Measurements from ENCODE around the gene RASSF6. TPM values are rescaled to one million over a fixed set of nuclear protein-coding genes. Genes with fewer than 3 reads are reported as not detected.

Gene RASSF6
- total and polyA plus RNA-seq, 2 of the 8 experiments (the other 6 are each of a cell fraction or from before 2014, with no cell fraction given), result 0.03 to 0.28 TPM

GRCh38 chr4:73586666-73587065, 33.6 kb downstream of the RASSF6 start:
- no peak overlapping the region for H2AFZ ChIP-seq (ENCODE audit: low read length)
- no peak overlapping the region for H3K56ac ChIP-seq (replicated peaks; ENCODE audit: insufficient read length, low read depth, low read length)
- no peak overlapping the region for H4K8ac ChIP-seq (ENCODE audit: extremely low read depth, insufficient read depth, low read length)
- H3K9me3 ChIP-seq (ENCODE audit: insufficient read depth in 2 of 2, low read depth in 1 of 2, low read length in 1 of 2), result no peaks in the 10 kb centered on the region
- H3K27ac ChIP-seq (ENCODE audit: low read depth, low read length), result no peak overlapping the region
- H3K9ac ChIP-seq (replicated peaks in 1 of 4; ENCODE audit: extremely low read depth in 1 of 4, low read depth in 3 of 4, low read length in 3 of 4), result no peak overlapping the region
- FAIRE-seq (no peak), DNase-seq (ENCODE audit: low read depth in 1 of 2, low spot score in 2 of 2) (no peak)
- no peak overlapping the region for H4K91ac ChIP-seq (replicated peaks; ENCODE audit: insufficient read length, low read length)
- no peak overlapping the region for H2BK20ac ChIP-seq (ENCODE audit: low read length)
- H3K23me2 ChIP-seq (ENCODE audit: low read depth, low read length), result no peaks in the 10 kb centered on the region
- ChIA-PET POLR2A (ENCODE audit: partially characterized antibody) (no interaction called here), CTCF (ENCODE audit: partially characterized antibody) (interaction anchor here (0.6 to 6.7 kb wide), 6 partner anchors 8 to 140 kb away, joined by 3 to 43 read pairs (median 4); no protein-coding TSS in a partner anchor)
- H3K4me3 ChIP-seq (ENCODE audit: extremely low read depth in 1 of 4, insufficient read depth in 2 of 4, low read depth in 3 of 4, low read length in 4 of 4), result no peak overlapping the region
- H3K4ac ChIP-seq (replicated peaks; ENCODE audit: insufficient read length, low read depth, low read length), result no peak overlapping the region
- H2BK120ac ChIP-seq (replicated peaks; ENCODE audit: low read depth, low read length), result no peak overlapping the region
- H3K4me1 ChIP-seq (replicated peaks in 1 of 4; ENCODE audit: control insufficient read depth in 3 of 4, insufficient read depth in 4 of 4, low read length in 3 of 4), result peaks cover 0 to 11% (median 3%) of the 10 kb centered on the region in 4 experiments; a peak in 2 of 7 replicates
- H2BK15ac ChIP-seq (ENCODE audit: low read length), result no peak overlapping the region
- 80% methylated on average over 3 of the region's 3 CpGs; no CpG with 5 or more reads in 1 of the 2 experiments for WGBS, 2 experiments (ENCODE audit: extremely low coverage in 1 of 2, insufficient coverage in 1 of 2, insufficient read length in 1 of 2, insufficient replicate concordance in 2 of 2, low coverage in 1 of 2, low lambda C conversion rate in 2 of 2, missing lambda C conversion rate in 1 of 2)
- H4K20me1 ChIP-seq (replicated peaks in 1 of 2; ENCODE audit: control insufficient read depth in 1 of 2, insufficient read depth in 2 of 2, low read length in 2 of 2), result no peaks in the 10 kb centered on the region
- no peak overlapping the region for H2BK5ac ChIP-seq (ENCODE audit: low read depth, low read length)
- no peak overlapping the region for H3K23ac ChIP-seq (ENCODE audit: insufficient read length)
- no peaks in the 10 kb centered on the region for H3K79me2 ChIP-seq (ENCODE audit: control insufficient read depth in 1 of 2, insufficient read depth in 2 of 2, low read length in 2 of 2)
- no peak overlapping the region for H3K14ac ChIP-seq (ENCODE audit: insufficient read length)
- H2BK12ac ChIP-seq (ENCODE audit: low read depth, low read length), result peak overlapping the region; percentile 71; the same call in 1 of the 2 replicates
- H4K5ac ChIP-seq (ENCODE audit: insufficient read length, low read depth, low read length), result no peak overlapping the region
- no peak overlapping the region for H3K18ac ChIP-seq (ENCODE audit: extremely low read depth, low read length)
- H3K4me2 ChIP-seq (ENCODE audit: insufficient read depth in 1 of 2, low read depth in 2 of 2, low read length in 2 of 2), result no peak overlapping the region
- peaks cover 0 to 1% (median 0%) of the 10 kb centered on the region in 4 experiments; a peak in 1 of 7 replicates for H3K27me3 ChIP-seq (replicated peaks in 1 of 4; ENCODE audit: control insufficient read depth in 3 of 4, extremely low read depth in 1 of 4, insufficient read depth in 3 of 4, low read length in 3 of 4)
- no peaks in the 10 kb centered on the region for H3K36me3 ChIP-seq (ENCODE audit: control insufficient read depth in 2 of 4, insufficient read depth in 4 of 4, low read length in 3 of 4)
- H3K79me1 ChIP-seq (ENCODE audit: low read depth, low read length), result no peaks in the 10 kb centered on the region
- no peak overlapping the region for H2AK5ac ChIP-seq (ENCODE audit: low read depth, low read length)
- TF ChIP-seq CBX5 (IDR thresholded peaks at IDR 0.05; ENCODE audit: low read depth, low read length), result no peak
- TF ChIP-seq USF2 (IDR thresholded peaks at IDR 0.05; ENCODE audit: low read length), result no peak
- TF ChIP-seq CEBPB (IDR thresholded peaks at IDR 0.05; ENCODE audit: low read depth, low read length), result no peak
- TF ChIP-seq FOSL1 (IDR thresholded peaks at IDR 0.05; ENCODE audit: insufficient read depth, low read depth, low read length), result no peak
- no peak for TF ChIP-seq BACH1 (IDR thresholded peaks at IDR 0.05; ENCODE audit: low read length)
- no peak for TF ChIP-seq SUZ12 (IDR thresholded peaks at IDR 0.05; ENCODE audit: low read length)
- TF ChIP-seq BCL11A (IDR thresholded peaks at IDR 0.05; ENCODE audit: low read depth in 2 of 2, low read length in 2 of 2), result no peak
- no peak for TF ChIP-seq EP300 (IDR thresholded peaks at IDR 0.05; ENCODE audit: borderline replicate concordance in 1 of 2, low read depth in 2 of 2, low read length in 2 of 2)
- no peak for TF ChIP-seq SIRT6 (IDR thresholded peaks at IDR 0.05; ENCODE audit: low read length)
- TF ChIP-seq, protein P1, sequence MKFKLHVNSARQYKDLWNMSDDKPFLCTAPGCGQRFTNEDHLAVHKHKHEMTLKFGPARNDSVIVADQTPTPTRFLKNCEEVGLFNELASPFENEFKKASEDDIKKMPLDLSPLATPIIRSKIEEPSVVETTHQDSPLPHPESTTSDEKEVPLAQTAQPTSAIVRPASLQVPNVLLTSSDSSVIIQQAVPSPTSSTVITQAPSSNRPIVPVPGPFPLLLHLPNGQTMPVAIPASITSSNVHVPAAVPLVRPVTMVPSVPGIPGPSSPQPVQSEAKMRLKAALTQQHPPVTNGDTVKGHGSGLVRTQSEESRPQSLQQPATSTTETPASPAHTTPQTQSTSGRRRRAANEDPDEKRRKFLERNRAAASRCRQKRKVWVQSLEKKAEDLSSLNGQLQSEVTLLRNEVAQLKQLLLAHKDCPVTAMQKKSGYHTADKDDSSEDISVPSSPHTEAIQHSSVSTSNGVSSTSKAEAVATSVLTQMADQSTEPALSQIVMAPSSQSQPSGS (IDR thresholded peaks at IDR 0.05; ENCODE audit: low read length), result no peak
- no peak for TF ChIP-seq POU5F1 (IDR thresholded peaks at IDR 0.05; ENCODE audit: low read depth, low read length)
- no peak for TF ChIP-seq POLR2A (IDR thresholded peaks at IDR 0.05; ENCODE audit: control extremely low read depth in 1 of 2, low read depth in 2 of 2, low read length in 2 of 2)

All from H1 (cell line).